GM23248 (cell line): ENCODE results near the gene SOAT1. TPM values are rescaled to one million over a fixed set of nuclear protein-coding genes. Genes with fewer than 3 reads are reported as not detected.

Experiments used
- DNase-seq: peaks from one replicate; pipeline ENCODE4 v3.0.0-alpha.2; 2015
- H2AFZ ChIP-seq: fragments of 200-600 bp; sonication (generic); 2 replicates; pipeline ENCODE4 v1.6.1; 2016; ENCODE audit warnings: antibody characterized with exemption
- H3F3A ChIP-seq: fragments of 200-600 bp; sonication (generic); 2 replicates; pipeline ENCODE4 v1.6.1; 2016; ENCODE audit warnings: mild to moderate bottlenecking, antibody characterized with exemption, mixed run types; ENCODE audit not compliant: insufficient read depth
- H3K27ac ChIP-seq: fragments of 200-600 bp; sonication (generic); 2 replicates; pipeline ENCODE4 v1.5.1; 2016; ENCODE audit warnings: mild to moderate bottlenecking
- H3K27me3 ChIP-seq: fragments of 200-600 bp; sonication (generic); replicated peaks from 2 replicates; pipeline ENCODE4 v1.6.1; 2016; ENCODE audit warnings: mild to moderate bottlenecking; ENCODE audit not compliant: insufficient read depth
- H3K36me3 ChIP-seq: fragments of 200-600 bp; sonication (generic); 2 replicates; pipeline ENCODE4 v1.6.1; 2016; ENCODE audit warnings: low read depth, mild to moderate bottlenecking
- H3K4me1 ChIP-seq: fragments of 200-600 bp; sonication (generic); 2 replicates; pipeline ENCODE4 v1.6.1; 2016; ENCODE audit warnings: mild to moderate bottlenecking; ENCODE audit not compliant: insufficient read depth
- H3K4me2 ChIP-seq: fragments of 200-600 bp; sonication (generic); one replicate; pipeline ENCODE4 v1.6.1; 2016; ENCODE audit warnings: mild to moderate bottlenecking; ENCODE audit not compliant: unreplicated experiment
- H3K4me3 ChIP-seq: fragments of 200-600 bp; sonication (generic); 2 replicates; pipeline ENCODE4 v1.5.1; 2016; ENCODE audit warnings: mild to moderate bottlenecking
- H3K79me2 ChIP-seq: fragments of 200-600 bp; sonication (generic); 2 replicates; pipeline ENCODE4 v1.6.1; 2016; ENCODE audit warnings: mild to moderate bottlenecking; ENCODE audit not compliant: insufficient read depth
- H3K9ac ChIP-seq: fragments of 200-600 bp; sonication (generic); 2 replicates; pipeline ENCODE4 v1.6.1; 2016; ENCODE audit warnings: mild to moderate bottlenecking
- H3K9me2 ChIP-seq: fragments of 200-600 bp; sonication (generic); 2 replicates; pipeline ENCODE4 v1.6.1; 2016; ENCODE audit warnings: mixed run types, mild to moderate bottlenecking, moderate library complexity; ENCODE audit not compliant: insufficient read depth
- H3K9me3 ChIP-seq: fragments of 200-600 bp; sonication (generic); one replicate; pipeline ENCODE4 v1.6.1; 2017; ENCODE audit warnings: low read depth
- H4K20me1 ChIP-seq: fragments of 200-600 bp; sonication (generic); 2 replicates; pipeline ENCODE4 v1.6.0; 2016; ENCODE audit not compliant: insufficient read depth
- EZH2 ChIP-seq: fragments of 200-600 bp; sonication (generic); IDR thresholded peaks from 2 replicates; pipeline ENCODE4 v1.6.1; 2018; ENCODE audit warnings: antibody characterized with exemption, mild to moderate bottlenecking; ENCODE audit not compliant: insufficient read depth, poor library complexity, severe bottlenecking
- EZH2phosphoT487 ChIP-seq: fragments of 200-600 bp; sonication (generic); IDR thresholded peaks from 2 replicates; pipeline ENCODE4 v1.6.1; 2018; ENCODE audit warnings: antibody characterized with exemption, moderate library complexity, mild to moderate bottlenecking, low read depth; ENCODE audit not compliant: insufficient read depth
- WGBS, 2 experiments: methylation state at CpG; one replicate each; pipeline ENCODE4 v1.1.6; 2015 to 2017; ENCODE audit warnings: low lambda C conversion rate in 2 of 2, low coverage in 1 of 2; ENCODE audit errors: missing lambda C conversion rate in 2 of 2; 5-methylcytosine and 5-hydroxymethylcytosine counted together
- in situ Hi-C: fragments of 300-500 bp; cut with MboI; formaldehyde crosslinking; loops from 2 replicates; pipeline ENCODE4 v1.15.0; 2020
- polyA plus RNA-seq: library from polyadenylated mRNA; unstranded; fragments of >200 nt; fragmentation: Nextera tagmentation; extraction: Ambion mirVana; gene quantifications from 2 replicates; pipeline ENCODE4 v1.2.1, GENCODE V29; 2016
- total RNA-seq: library from RNA; depleted of rRNA; stranded (reverse); fragments of >200 nt; shearing (Covaris generic); gene quantifications from 2 replicates; pipeline ENCODE4 v1.2.3, GENCODE V29; 2014

The SOAT1 gene
- total and polyA plus RNA-seq, 2 experiments from 2014 or later = 22.4 to 70.2 TPM

DNA sequence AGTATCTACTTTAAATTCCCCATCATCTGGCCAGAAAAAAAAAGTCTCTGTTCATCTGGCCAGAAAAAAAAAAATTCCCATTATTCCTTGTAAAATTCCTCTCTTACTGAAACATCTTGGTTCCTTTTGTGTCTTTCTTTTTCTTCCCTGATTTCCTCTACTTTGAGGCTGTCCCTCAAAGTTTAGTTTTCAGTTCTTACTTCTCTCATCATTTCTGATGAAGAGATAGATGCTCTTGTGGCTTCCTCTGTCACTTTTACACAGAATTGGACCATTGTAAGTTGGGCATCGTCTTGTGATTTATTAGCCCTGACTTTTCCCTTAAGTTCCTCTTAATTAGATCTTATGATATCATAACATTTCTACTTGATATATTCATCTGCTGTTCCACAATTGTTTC, 6.5 kb downstream of the SOAT1 start:
- DNase-seq = no peak
- 32 to 37% methylated on average over 1 of the region's 1 CpG for WGBS, 2 experiments
- Histone ChIP-seq H3K9me2 (no peaks in the 10 kb centered on the region), H3K79me2 (peaks cover 92% of the 10 kb centered on the region), H4K20me1 (peaks cover 18% of the 10 kb centered on the region; the same call in 1 of the 2 replicates), H3K9me3 (no peaks in the 10 kb centered on the region), H3F3A (peaks cover 14% of the 10 kb centered on the region), H3K9ac (no peak overlapping the region), H2AFZ (no peak overlapping the region), H3K27me3 (no peaks in the 10 kb centered on the region), H3K4me2 (no peak overlapping the region), H3K4me3 (no peak overlapping the region), H3K36me3 (peaks cover 6% of the 10 kb centered on the region), H3K27ac (no peak overlapping the region), H3K4me1 (peaks cover 4% of the 10 kb centered on the region)
- in situ Hi-C loops = no loop called here
- no peak for TF ChIP-seq EZH2phosphoT487
- no peak for TF ChIP-seq EZH2

- no peak for TF ChIP-seq EZH2
- no peak for TF ChIP-seq EZH2phosphoT487
- in situ Hi-C loops = no loop called here
- H3K79me2 ChIP-seq = peaks cover 99% of the 10 kb centered on the region
- H3F3A ChIP-seq = no peaks in the 10 kb centered on the region
- no peaks in the 10 kb centered on the region for H3K4me1 ChIP-seq
- no peaks in the 10 kb centered on the region for H3K9me2 ChIP-seq
- no peaks in the 10 kb centered on the region for H3K27me3 ChIP-seq
- WGBS, 2 experiments = 58 to 64% methylated on average over 3 of the region's 3 CpGs
- peaks cover 12% of the 10 kb centered on the region; the same call in 1 of the 2 replicates for H4K20me1 ChIP-seq
- H2AFZ ChIP-seq = no peak overlapping the region
- H3K4me2 ChIP-seq = no peak overlapping the region
- DNase-seq = peak; percentile 31
- no peaks in the 10 kb centered on the region for H3K9me3 ChIP-seq
- no peak overlapping the region for H3K4me3 ChIP-seq
- H3K36me3 ChIP-seq = peaks cover 6% of the 10 kb centered on the region
- H3K27ac ChIP-seq = no peak overlapping the region
- H3K9ac ChIP-seq = no peak overlapping the region
Observed at GRCh38 chr1:179302070-179302469, 8.5 kb downstream of the SOAT1 start.

- peaks cover 6% of the 10 kb centered on the region for H3K36me3 ChIP-seq
- no peak for TF ChIP-seq EZH2phosphoT487
- no peak for TF ChIP-seq EZH2
- H3K9me3 ChIP-seq = no peaks in the 10 kb centered on the region
- H4K20me1 ChIP-seq = peaks cover 12% of the 10 kb centered on the region; the same call in 1 of the 2 replicates
- no peak overlapping the region for H3K27ac ChIP-seq
- no peaks in the 10 kb centered on the region for H3F3A ChIP-seq
- no peak overlapping the region for H3K9ac ChIP-seq
- H3K4me3 ChIP-seq = no peak overlapping the region
- WGBS, 2 experiments = 98 to 99% methylated on average over 3 of the region's 3 CpGs
- peaks cover 99% of the 10 kb centered on the region for H3K79me2 ChIP-seq
- H3K9me2 ChIP-seq = no peaks in the 10 kb centered on the region
- DNase-seq = no peak
- H3K4me2 ChIP-seq = no peak overlapping the region
- no peak overlapping the region for H2AFZ ChIP-seq
- H3K27me3 ChIP-seq = no peaks in the 10 kb centered on the region
- no peaks in the 10 kb centered on the region for H3K4me1 ChIP-seq
- in situ Hi-C loops = no loop called here
Observed at GRCh38 chr1:179303200-179303785, 9.7 kb downstream of the SOAT1 start.

DNA sequence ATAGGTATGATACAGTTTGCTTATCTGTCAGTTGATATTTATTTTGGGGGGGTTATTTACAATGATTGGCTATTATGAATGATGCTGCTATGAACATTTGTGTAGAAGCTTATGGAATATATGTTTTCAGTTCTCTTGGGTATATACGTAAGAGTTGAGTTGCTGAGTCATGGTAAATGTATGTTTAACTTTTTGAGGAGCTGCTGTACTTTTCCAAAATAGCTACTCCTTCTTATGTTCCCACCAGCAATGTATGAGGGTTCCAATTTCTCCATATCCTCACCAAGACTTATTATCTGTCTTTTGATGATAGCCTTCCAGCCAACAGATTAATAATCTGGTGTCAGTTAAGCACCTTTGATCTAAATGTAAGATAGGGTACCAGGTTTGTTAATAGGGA, 11.9 kb downstream of the SOAT1 start:
- no peak overlapping the region for H3K9ac ChIP-seq
- peaks cover 8% of the 10 kb centered on the region for H3K4me1 ChIP-seq
- DNase-seq = no peak
- H3F3A ChIP-seq = peaks cover 16% of the 10 kb centered on the region
- TF ChIP-seq EZH2phosphoT487 (no peak), EZH2 (no peak)
- H3K4me3 ChIP-seq = no peak overlapping the region
- no peak overlapping the region for H3K4me2 ChIP-seq
- in situ Hi-C loops = no loop called here
- no peak overlapping the region for H3K27ac ChIP-seq
- peaks cover 6% of the 10 kb centered on the region for H3K36me3 ChIP-seq
- H2AFZ ChIP-seq = no peak overlapping the region
- no peaks in the 10 kb centered on the region for H3K27me3 ChIP-seq
- H3K9me3 ChIP-seq = no peaks in the 10 kb centered on the region
- peaks cover 87% of the 10 kb centered on the region for H3K79me2 ChIP-seq
- WGBS, 2 experiments = 89 to 96% methylated on average over 1 of the region's 1 CpG
- 0 out of 2 replicates have a peak, but pooled peaks cover 7% of the 10 kb centered on the region for H4K20me1 ChIP-seq
- no peaks in the 10 kb centered on the region for H3K9me2 ChIP-seq
